Vagina (tissue), 2 donors: Measurements from ENCODE around the gene ACAD8. TPM values are rescaled to one million over a fixed set of nuclear protein-coding genes. Genes with fewer than 3 reads are reported as not detected.
A peak's percentile ranks its signal among the peaks of the same experiment; 100 is the strongest.

Source experiments
- DNase-seq, 2 donors: peaks; one replicate each; pipeline ENCODE4 v3.0.0-alpha.2; 2017; ENCODE audit errors: extremely low spot score in 2 of 2
- H3K27ac ChIP-seq: fragments of 200-600 bp; sonication (generic); one replicate; pipeline ENCODE4 v1.5.1; 2019
- H3K27me3 ChIP-seq: fragments of 200-600 bp; sonication (generic); one replicate; pipeline ENCODE4 v1.5.1; 2019
- H3K36me3 ChIP-seq, 2 donors: fragments of 200-600 bp; sonication (generic); one replicate each; pipeline ENCODE4 v1.5.1; 2017 to 2019
- H3K4me1 ChIP-seq: fragments of 200-600 bp; sonication (generic); one replicate; pipeline ENCODE4 v1.5.1; 2019
- H3K4me3 ChIP-seq, 2 donors: fragments of 200-600 bp; sonication (generic); 1 replicate in 1 of 2; 2 replicates in 1 of 2; pipeline ENCODE4 v1.5.1; 2016 to 2019
- H3K9me3 ChIP-seq: fragments of 200-600 bp; sonication (generic); one replicate; pipeline ENCODE4 v1.5.1; 2019
- POLR2A ChIP-seq, 2 donors: fragments of 450-650 bp; IDR thresholded peaks; one replicate each; pipeline ENCODE4 v1.6.1; 2017; ENCODE audit warnings: antibody characterized with exemption in 2 of 2, mild to moderate bottlenecking in 2 of 2, moderate library complexity in 2 of 2
- POLR2AphosphoS5 ChIP-seq, 2 donors: sonication (generic); formaldehyde crosslinking; IDR thresholded peaks; one replicate each; pipeline ENCODE4 v1.9.0; 2017; ENCODE audit warnings: antibody characterized with exemption in 2 of 2, mild to moderate bottlenecking in 2 of 2, low read depth in 1 of 2; ENCODE audit not compliant: insufficient read depth in 1 of 2
- intact Hi-C: fragments of 100-400 bp; cut with DNase I; formaldehyde crosslinking; loops from one replicate; pipeline ENCODE4 v1.15.1; 2023
- total RNA-seq: library from RNA; depleted of rRNA; stranded (reverse); fragments of >200 nt; gene quantifications from one replicate; pipeline ENCODE4 v1.2.3, GENCODE V29; 2016
- TF ChIP-seq, protein P1 (sequence below), 3 experiments: fragments of 450-650 bp in 2 of 3; fragments of 200-600 bp in 1 of 3; sonication (generic) in 1 of 3; IDR thresholded peaks; one replicate each; pipeline ENCODE4 v1.5.1; 2017 to 2019; ENCODE audit warnings: antibody characterized with exemption in 3 of 3, mild to moderate bottlenecking in 2 of 3, moderate library complexity in 2 of 3

Gene ACAD8
- total RNA-seq, 1 donor from 2014 or later: 31.9 TPM

DNA sequence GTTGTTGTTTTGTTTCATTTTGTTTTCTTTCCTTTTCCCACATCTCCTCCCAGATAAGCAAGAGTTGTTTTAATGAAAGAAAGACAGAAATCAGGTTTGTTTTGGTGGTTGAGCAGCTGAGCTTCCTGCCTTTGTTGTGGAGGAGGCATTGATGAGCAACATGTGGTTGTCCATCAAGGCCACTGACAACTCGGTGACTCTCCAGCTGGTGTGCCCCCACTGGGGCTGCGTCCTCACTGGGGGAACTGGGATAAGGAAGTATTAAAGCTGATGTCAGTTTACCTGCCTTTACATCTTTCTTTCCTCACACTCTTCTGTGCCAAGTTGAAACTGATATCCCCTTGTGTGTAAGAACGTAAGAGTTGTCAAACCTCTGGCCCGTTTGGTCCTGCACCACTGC, 23.0 kb upstream of the ACAD8 start:
- peaks cover 72% of the 10 kb centered on the region for H3K4me1 ChIP-seq
- intact Hi-C loops: no loop called here

DNA sequence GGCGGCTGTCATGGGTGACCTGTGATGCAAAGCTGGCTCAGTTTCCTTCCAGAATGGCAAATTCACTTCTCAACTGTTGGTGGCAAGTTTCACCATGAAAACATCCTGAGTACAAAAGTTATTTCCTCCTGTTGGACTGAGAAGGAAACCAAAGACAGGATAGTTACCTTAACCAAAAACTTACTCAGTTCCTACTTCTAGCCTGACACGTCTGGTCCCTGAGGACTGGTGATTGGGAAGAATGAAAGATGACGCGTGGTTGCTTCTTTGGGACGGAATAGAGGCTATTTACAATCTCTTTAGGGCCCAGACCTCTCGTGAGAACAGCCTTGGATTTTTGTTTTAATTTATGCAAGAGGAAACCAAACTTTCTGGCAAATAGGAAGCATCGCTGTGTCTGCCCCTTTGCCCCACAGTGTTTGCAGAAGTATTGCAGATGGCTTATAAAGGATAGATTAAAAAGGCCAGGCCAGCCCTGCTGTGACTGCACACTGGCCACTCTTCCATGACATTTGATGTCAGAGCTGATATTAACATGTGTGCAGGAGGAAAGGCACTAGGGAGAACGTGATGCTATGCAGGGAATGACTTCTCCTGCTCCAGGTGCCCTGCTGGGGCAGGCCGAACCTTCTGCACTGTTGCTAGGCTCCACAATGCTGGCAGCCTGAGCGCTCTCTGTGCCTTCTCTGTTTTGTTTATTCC, 21.3 kb upstream of the ACAD8 start:
- Histone ChIP-seq H3K27me3 (no peaks in the 10 kb centered on the region), H3K9me3 (no peaks in the 10 kb centered on the region), H3K4me1 (peaks cover 54% of the 10 kb centered on the region), H3K27ac (no peak overlapping the region), H3K36me3 (no peaks in the 10 kb centered on the region), H3K4me3 (no peak overlapping the region)
- DNase-seq: peak in 1 of 2 donors; percentile 72
- intact Hi-C loops: no loop called here
- TF ChIP-seq POLR2A (IDR thresholded peaks at IDR 0.05) (no peak), POLR2AphosphoS5 (IDR thresholded peaks at IDR 0.05; ENCODE audit: insufficient read depth in 1 of 2, low read depth in 1 of 2) (no peak)
- TF ChIP-seq, protein P1, sequence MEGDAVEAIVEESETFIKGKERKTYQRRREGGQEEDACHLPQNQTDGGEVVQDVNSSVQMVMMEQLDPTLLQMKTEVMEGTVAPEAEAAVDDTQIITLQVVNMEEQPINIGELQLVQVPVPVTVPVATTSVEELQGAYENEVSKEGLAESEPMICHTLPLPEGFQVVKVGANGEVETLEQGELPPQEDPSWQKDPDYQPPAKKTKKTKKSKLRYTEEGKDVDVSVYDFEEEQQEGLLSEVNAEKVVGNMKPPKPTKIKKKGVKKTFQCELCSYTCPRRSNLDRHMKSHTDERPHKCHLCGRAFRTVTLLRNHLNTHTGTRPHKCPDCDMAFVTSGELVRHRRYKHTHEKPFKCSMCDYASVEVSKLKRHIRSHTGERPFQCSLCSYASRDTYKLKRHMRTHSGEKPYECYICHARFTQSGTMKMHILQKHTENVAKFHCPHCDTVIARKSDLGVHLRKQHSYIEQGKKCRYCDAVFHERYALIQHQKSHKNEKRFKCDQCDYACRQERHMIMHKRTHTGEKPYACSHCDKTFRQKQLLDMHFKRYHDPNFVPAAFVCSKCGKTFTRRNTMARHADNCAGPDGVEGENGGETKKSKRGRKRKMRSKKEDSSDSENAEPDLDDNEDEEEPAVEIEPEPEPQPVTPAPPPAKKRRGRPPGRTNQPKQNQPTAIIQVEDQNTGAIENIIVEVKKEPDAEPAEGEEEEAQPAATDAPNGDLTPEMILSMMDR (IDR thresholded peaks at IDR 0.05): no peak

More for the DNA sequence above, 23.0 kb upstream of the ACAD8 start:
- H3K36me3 ChIP-seq: no peaks in the 10 kb centered on the region
- DNase-seq: no peak
- no peaks in the 10 kb centered on the region for H3K27me3 ChIP-seq
- TF ChIP-seq, protein P1 (IDR thresholded peaks at IDR 0.05): no peak
- no peak for TF ChIP-seq POLR2AphosphoS5 (IDR thresholded peaks at IDR 0.05; ENCODE audit: insufficient read depth in 1 of 2, low read depth in 1 of 2)
- no peak for TF ChIP-seq POLR2A (IDR thresholded peaks at IDR 0.05)
- no peaks in the 10 kb centered on the region for H3K9me3 ChIP-seq
- no peak overlapping the region for H3K27ac ChIP-seq
- no peak overlapping the region for H3K4me3 ChIP-seq

DNA sequence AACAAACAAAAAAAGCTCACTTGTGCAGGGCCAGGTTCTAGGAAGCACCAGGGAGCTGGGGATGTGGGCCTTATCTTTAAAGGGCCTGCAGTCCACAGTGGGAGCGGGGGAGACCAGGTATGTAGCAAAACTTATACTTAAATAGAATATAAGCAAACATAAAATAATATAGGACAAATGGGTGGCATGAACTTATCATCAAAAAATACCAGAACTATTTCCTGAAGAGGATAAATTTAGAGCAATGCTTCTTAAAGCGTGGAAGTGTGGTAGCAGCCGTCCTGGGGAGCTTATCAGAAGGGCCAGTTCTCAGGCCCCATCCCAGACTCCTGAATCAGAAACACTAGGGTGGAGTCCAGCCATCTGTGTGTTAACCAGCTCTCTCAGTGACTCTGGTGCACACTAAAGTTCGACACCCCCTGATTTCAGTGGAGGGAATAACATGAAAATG, 19.6 kb upstream of the ACAD8 start:
- peak in 1 of 2 donors; percentile 5 for DNase-seq
- no peaks in the 10 kb centered on the region for H3K9me3 ChIP-seq
- TF ChIP-seq, protein P1 (IDR thresholded peaks at IDR 0.05): no peak
- TF ChIP-seq POLR2AphosphoS5 (IDR thresholded peaks at IDR 0.05; ENCODE audit: insufficient read depth in 1 of 2, low read depth in 1 of 2) (no peak), POLR2A (IDR thresholded peaks at IDR 0.05) (no peak)
- H3K27ac ChIP-seq: no peak overlapping the region
- no peaks in the 10 kb centered on the region for H3K27me3 ChIP-seq
- no peak overlapping the region for H3K4me3 ChIP-seq
- peaks cover 39% of the 10 kb centered on the region for H3K4me1 ChIP-seq
- intact Hi-C loops: no loop called here
- H3K36me3 ChIP-seq: peaks cover 0 to 4% of the 10 kb centered on the region in 2 donors

DNA sequence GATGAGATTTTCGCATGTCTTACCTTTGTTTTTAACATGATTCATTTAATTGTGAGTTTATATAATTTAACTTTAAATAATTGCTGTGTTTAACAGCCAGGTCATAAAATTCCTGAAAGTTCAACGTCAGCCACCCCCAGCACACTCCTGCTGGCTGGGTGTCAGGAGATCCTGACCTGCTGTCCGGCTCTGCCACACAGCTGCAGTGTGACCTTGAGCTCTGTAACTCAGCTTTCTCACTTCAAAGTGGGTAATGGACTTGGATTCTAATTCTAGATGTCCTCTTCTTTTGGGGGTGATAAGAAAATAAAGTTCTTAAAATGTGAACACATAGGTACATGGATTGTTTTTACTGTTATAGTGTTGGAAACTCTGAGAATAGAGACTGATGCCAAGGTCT, 18.0 kb upstream of the ACAD8 start:
- no peak for TF ChIP-seq POLR2A (IDR thresholded peaks at IDR 0.05)
- TF ChIP-seq POLR2AphosphoS5 (IDR thresholded peaks at IDR 0.05; ENCODE audit: insufficient read depth in 1 of 2, low read depth in 1 of 2): no peak
- TF ChIP-seq, protein P1 (IDR thresholded peaks at IDR 0.05): no peak
- H3K9me3 ChIP-seq: no peaks in the 10 kb centered on the region
- no peaks in the 10 kb centered on the region for H3K27me3 ChIP-seq
- H3K4me1 ChIP-seq: peaks cover 24% of the 10 kb centered on the region
- H3K36me3 ChIP-seq: peaks cover 0 to 18% of the 10 kb centered on the region in 2 donors
- H3K27ac ChIP-seq: no peak overlapping the region
- intact Hi-C loops: no loop called here
- DNase-seq: no peak
- no peak overlapping the region for H3K4me3 ChIP-seq
